SK-N-SH treated with all-trans-retinoic acid at 6 μM for 48 hours (cell line): ENCODE data around the gene DPYD.

Experiments
- ATAC-seq: fragments of 200-7000 bp; cut with Tn5 transposase; 3 replicates; pipeline ENCODE4 v1.9.1; 2020; ENCODE audit warnings: mild to moderate bottlenecking, moderate library complexity
- ARNTL ChIP-seq: fragments of 450-650 bp; formaldehyde crosslinking; IDR thresholded peaks from 2 replicates; pipeline ENCODE4 v1.5.0; 2020; ENCODE audit warnings: low read depth, mild to moderate bottlenecking, moderate library complexity, borderline replicate concordance
- CREB5 ChIP-seq: fragments of 250-450 bp; sonication (Bioruptor Pico); IDR thresholded peaks from 2 replicates; pipeline ENCODE4 v1.5.1; 2020; ENCODE audit warnings: low read depth, mild to moderate bottlenecking, moderate library complexity
- CSDC2 ChIP-seq: fragments of 250-450 bp; sonication (Bioruptor Pico); IDR thresholded peaks from 2 replicates; pipeline ENCODE4 v1.5.0; 2020; ENCODE audit warnings: mild to moderate bottlenecking, moderate library complexity
- CSRNP3 ChIP-seq: fragments of 250-450 bp; sonication (Bioruptor Pico); IDR thresholded peaks from 2 replicates; pipeline ENCODE4 v1.5.1; 2021; ENCODE audit warnings: mild to moderate bottlenecking, moderate library complexity
- ESRRG ChIP-seq: fragments of 250-450 bp; sonication (Bioruptor Pico); IDR thresholded peaks from 2 replicates; pipeline ENCODE4 v1.6.1; 2021; ENCODE audit warnings: mild to moderate bottlenecking
- GLIS3 ChIP-seq: fragments of 250-450 bp; sonication (Bioruptor Pico); IDR thresholded peaks from 2 replicates; pipeline ENCODE4 v1.5.0; 2020; ENCODE audit warnings: mild to moderate bottlenecking, moderate library complexity
- ISL1 ChIP-seq: fragments of 250-450 bp; sonication (Bioruptor Pico); IDR thresholded peaks from 2 replicates; pipeline ENCODE4 v2.1.2; 2022; ENCODE audit warnings: mild to moderate bottlenecking, moderate library complexity
- OSR1 ChIP-seq: fragments of 250-450 bp; sonication (Bioruptor Pico); IDR thresholded peaks from 2 replicates; pipeline ENCODE4 v1.8.0; 2022; ENCODE audit warnings: moderate library complexity, mild to moderate bottlenecking, inconsistent platforms
- POU6F1 ChIP-seq: fragments of 250-450 bp; sonication (Bioruptor Pico); IDR thresholded peaks from 2 replicates; pipeline ENCODE4 v1.8.0; 2021; ENCODE audit warnings: low read depth, mild to moderate bottlenecking, moderate library complexity, borderline replicate concordance
- PPARA ChIP-seq: fragments of 250-450 bp; sonication (Bioruptor Pico); IDR thresholded peaks from 2 replicates; pipeline ENCODE4 v1.5.0; 2020; ENCODE audit warnings: mild to moderate bottlenecking, borderline replicate concordance
- RARB ChIP-seq: fragments of 250-450 bp; sonication (Bioruptor Pico); IDR thresholded peaks from 2 replicates; pipeline ENCODE4 v1.8.0; 2021; ENCODE audit warnings: mild to moderate bottlenecking, moderate library complexity
- TCF4 ChIP-seq: fragments of 250-450 bp; sonication (Bioruptor Pico); IDR thresholded peaks from 2 replicates; pipeline ENCODE4 v1.8.0; 2021; ENCODE audit warnings: mild to moderate bottlenecking, moderate library complexity, borderline replicate concordance
- TOX ChIP-seq: fragments of 250-450 bp; sonication (Bioruptor Pico); IDR thresholded peaks from 2 replicates; pipeline ENCODE4 v1.8.0; 2021; ENCODE audit warnings: mild to moderate bottlenecking, moderate library complexity, borderline replicate concordance
- TSHZ2 ChIP-seq: fragments of 250-450 bp; sonication (Bioruptor Pico); IDR thresholded peaks from 2 replicates; pipeline ENCODE4 v1.5.0; 2020; ENCODE audit warnings: mild to moderate bottlenecking, moderate library complexity
- ZFP3 ChIP-seq: fragments of 250-450 bp; sonication (Bioruptor Pico); IDR thresholded peaks from 2 replicates; pipeline ENCODE4 v1.5.0; 2020; ENCODE audit warnings: mild to moderate bottlenecking, moderate library complexity
- ZFP30 ChIP-seq: fragments of 450-650 bp; formaldehyde crosslinking; IDR thresholded peaks from 2 replicates; pipeline ENCODE4 v1.5.0; 2022; ENCODE audit warnings: mild to moderate bottlenecking, moderate library complexity
- ZNF8 ChIP-seq: fragments of 450-650 bp; formaldehyde crosslinking; IDR thresholded peaks from 2 replicates; pipeline ENCODE4 v1.5.0; 2020; ENCODE audit warnings: mild to moderate bottlenecking, moderate library complexity

Gene DPYD

GRCh38 chr1:97758541-97759057 is 162.2 kb downstream of the DPYD start:
- ATAC-seq = peak; percentile 49

GRCh38 chr1:97745912-97746311 is 174.9 kb downstream of the DPYD start:
- ATAC-seq = no peak
- TF ChIP-seq RARB (CRISPR knock-in tag) (no peak), ISL1 (CRISPR knock-in tag) (no peak), TSHZ2 (no peak), TCF4 (CRISPR knock-in tag) (no peak), CSDC2 (CRISPR knock-in tag) (no peak), ZNF8 (no peak), ZFP30 (CRISPR knock-in tag) (no peak), PPARA (CRISPR knock-in tag) (no peak)

More at GRCh38 chr1:97758541-97759057, 162.2 kb downstream of the DPYD start:
- TF ChIP-seq GLIS3 (CRISPR knock-in tag) = no peak
- no peak for TF ChIP-seq CREB5 (CRISPR knock-in tag)
- TF ChIP-seq POU6F1 = no peak
- TF ChIP-seq OSR1 (CRISPR knock-in tag) = no peak
- no peak for TF ChIP-seq TSHZ2
- TF ChIP-seq ISL1 (CRISPR knock-in tag) = no peak; the same call in 1 of the 2 replicates
- no peak for TF ChIP-seq CSRNP3 (CRISPR knock-in tag)
- TF ChIP-seq ZFP30 (CRISPR knock-in tag) = no peak
- no peak for TF ChIP-seq TOX (CRISPR knock-in tag)
- no peak for TF ChIP-seq CSDC2 (CRISPR knock-in tag)
- no peak for TF ChIP-seq ARNTL (CRISPR knock-in tag)
- TF ChIP-seq, all 23 proteins: peak for 0

GRCh38 chr1:97744977-97745376 is 175.9 kb downstream of the DPYD start:
- no peak for ATAC-seq
- no peak for TF ChIP-seq ESRRG (CRISPR knock-in tag)
- TF ChIP-seq ZFP3 (CRISPR knock-in tag) = no peak
- TF ChIP-seq TSHZ2 = no peak
